ENCODE data around the gene CCNJL.

Gene CCNJL

DNA sequence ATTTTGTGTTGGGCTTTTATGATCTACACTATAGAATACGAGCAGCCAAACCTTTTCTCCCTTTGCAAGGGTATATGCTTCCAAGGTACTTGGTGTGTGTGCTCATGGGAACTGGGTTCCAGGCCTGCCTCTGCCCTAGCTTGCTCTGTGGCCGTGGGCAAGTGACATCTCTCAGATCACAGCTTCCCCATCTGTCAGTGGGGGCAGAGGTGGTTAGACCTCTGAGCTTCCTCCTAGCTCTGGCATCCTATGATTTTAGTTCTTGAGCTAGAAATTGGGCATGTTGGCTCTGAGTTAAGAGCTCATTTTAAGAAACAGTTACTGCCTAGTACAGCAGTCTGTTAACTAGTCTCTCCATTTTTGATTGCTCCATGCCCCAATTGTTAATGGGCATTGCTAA lies 12.5 kb upstream of the CCNJL start:
- POLR2A ChIA-PET (ENCODE audit: low non-redundant PET) = no interaction called here
- DNase-seq (ENCODE audit: low spot score) = no peak
- no peak overlapping the region for H3K27ac ChIP-seq
- TF ChIP-seq, protein P1, sequence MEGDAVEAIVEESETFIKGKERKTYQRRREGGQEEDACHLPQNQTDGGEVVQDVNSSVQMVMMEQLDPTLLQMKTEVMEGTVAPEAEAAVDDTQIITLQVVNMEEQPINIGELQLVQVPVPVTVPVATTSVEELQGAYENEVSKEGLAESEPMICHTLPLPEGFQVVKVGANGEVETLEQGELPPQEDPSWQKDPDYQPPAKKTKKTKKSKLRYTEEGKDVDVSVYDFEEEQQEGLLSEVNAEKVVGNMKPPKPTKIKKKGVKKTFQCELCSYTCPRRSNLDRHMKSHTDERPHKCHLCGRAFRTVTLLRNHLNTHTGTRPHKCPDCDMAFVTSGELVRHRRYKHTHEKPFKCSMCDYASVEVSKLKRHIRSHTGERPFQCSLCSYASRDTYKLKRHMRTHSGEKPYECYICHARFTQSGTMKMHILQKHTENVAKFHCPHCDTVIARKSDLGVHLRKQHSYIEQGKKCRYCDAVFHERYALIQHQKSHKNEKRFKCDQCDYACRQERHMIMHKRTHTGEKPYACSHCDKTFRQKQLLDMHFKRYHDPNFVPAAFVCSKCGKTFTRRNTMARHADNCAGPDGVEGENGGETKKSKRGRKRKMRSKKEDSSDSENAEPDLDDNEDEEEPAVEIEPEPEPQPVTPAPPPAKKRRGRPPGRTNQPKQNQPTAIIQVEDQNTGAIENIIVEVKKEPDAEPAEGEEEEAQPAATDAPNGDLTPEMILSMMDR (conservative IDR thresholded peaks at IDR 0.05; ENCODE audit: low read depth) = no peak
- CTCF ChIA-PET = no interaction called here

DNA sequence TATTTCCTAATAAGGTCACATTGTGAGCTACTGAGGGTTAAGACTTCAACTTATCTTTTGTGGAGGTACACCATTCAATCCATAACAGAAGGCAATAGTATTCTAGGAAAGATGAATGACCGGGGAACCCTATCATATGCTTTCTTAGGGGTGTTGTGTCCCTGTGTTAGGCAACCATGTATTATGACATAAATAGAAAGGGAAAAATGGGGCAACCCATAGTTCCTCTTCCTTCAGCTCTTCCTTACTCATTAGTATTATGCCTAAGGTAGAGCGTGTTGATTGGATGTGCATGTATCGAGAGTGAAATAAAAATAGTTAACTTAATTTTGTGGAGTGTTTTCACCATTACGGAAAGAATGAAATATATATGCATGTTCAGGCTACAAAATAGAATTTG lies 6.0 kb upstream of the CCNJL start:
- no peak overlapping the region for H3K27ac ChIP-seq
- CTCF ChIA-PET = interaction anchor here (1.0 kb wide), 1 partner anchor 27 kb away, joined by 4 read pairs; no protein-coding TSS in a partner anchor
- DNase-seq (ENCODE audit: low spot score) = no peak
- POLR2A ChIA-PET (ENCODE audit: low non-redundant PET) = no interaction called here
- TF ChIP-seq, protein P1 (conservative IDR thresholded peaks at IDR 0.05; ENCODE audit: low read depth) = no peak

DNA sequence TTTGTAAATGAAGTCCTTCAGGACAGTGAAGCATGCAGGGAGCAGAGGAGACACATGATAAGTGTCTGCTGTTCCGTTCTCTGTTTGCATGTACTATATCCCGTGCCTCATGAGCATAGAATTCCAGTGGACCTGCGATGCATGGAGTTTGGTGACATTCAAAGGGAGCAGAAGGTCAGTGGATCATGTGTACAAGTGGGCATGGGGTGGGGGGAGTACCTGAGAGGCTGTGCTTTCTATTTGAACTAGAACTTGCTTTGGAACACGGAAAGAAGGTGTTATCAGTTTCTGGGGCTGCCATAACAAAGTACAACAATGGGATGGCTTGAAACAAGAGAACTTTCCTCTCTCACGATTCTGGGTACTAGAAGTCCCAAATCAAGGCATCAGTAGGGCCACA lies 5.1 kb upstream of the CCNJL start:
- TF ChIP-seq, protein P1 (conservative IDR thresholded peaks at IDR 0.05; ENCODE audit: low read depth) = no peak
- ChIA-PET CTCF (no interaction called here), POLR2A (ENCODE audit: low non-redundant PET) (no interaction called here)
- no peak for DNase-seq (ENCODE audit: low spot score)
- H3K27ac ChIP-seq = no peak overlapping the region

DNA sequence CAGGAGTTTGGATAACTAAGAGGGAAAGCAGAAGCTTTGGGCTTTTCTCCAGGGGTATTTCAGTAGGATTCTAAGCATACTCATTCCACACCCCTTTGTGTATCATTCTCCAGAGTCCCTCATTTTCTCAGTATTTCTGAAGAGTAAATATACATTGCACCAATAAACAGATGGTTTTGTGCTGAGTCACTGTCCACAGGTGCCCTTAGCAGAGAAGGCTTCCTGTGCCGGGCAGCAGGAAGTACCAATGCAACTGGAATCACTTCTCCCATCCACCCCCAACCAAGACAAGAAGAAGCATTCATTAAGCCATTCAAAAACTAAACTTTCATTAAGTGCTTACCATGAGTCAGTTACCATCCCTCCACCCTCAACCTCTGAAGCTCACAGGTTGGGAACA lies 3.6 kb upstream of the CCNJL start:
- CTCF ChIA-PET = interaction anchor here (0.5 kb wide), 1 partner anchor 31 kb away, joined by 3 read pairs; no protein-coding TSS in a partner anchor
- no peak overlapping the region for H3K27ac ChIP-seq
- POLR2A ChIA-PET (ENCODE audit: low non-redundant PET) = interaction anchor here (0.6 kb wide), 1 partner anchor 557 kb away, joined by 4 read pairs; no protein-coding TSS in a partner anchor
- TF ChIP-seq, protein P1 (conservative IDR thresholded peaks at IDR 0.05; ENCODE audit: low read depth) = no peak
- peak; percentile 87 for DNase-seq (ENCODE audit: low spot score)

DNA sequence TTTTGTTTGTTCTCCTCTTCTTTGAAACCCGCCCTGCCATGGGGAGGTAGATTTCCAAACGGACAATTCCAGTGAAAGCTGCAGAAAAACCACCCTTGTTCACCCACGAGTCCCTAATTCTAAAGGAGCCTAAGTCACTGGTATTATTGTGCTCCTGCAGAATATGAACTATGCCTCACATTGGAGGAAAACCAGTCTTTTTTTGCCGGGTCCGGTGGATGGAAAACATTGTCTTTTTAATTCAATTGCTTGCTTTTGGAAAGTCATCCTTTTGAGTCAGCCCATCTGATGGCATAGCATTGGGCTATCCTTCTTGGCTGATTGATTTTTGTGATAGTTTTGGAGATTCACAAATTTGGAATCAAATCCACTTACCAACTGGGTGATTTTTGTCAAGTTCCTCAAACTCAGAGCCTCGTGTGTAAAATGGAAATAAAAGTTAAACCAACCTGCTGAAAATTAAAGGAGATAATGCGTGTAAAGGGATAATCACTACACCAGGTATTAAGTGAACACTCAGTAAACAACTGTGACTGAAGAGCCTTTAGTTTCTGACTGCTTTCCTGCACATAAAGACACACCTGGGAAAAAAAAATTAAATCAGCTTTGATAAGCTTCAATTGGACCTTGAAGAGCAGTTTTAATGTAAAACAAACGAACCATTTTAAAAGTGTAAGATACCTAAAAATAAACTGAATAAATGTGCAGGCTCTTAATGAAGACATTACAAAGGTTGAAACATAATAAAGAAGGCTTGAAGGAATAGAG lies 780 bp upstream of the CCNJL start:
- DNase-seq (ENCODE audit: low spot score) = no peak
- TF ChIP-seq, protein P1 (conservative IDR thresholded peaks at IDR 0.05; ENCODE audit: low read depth) = no peak
- CTCF ChIA-PET = interaction anchor here (0.9 to 1.4 kb wide), 2 partner anchors 22 to 33 kb away, joined by 5 to 6 read pairs; no protein-coding TSS in a partner anchor
- H3K27ac ChIP-seq = no peak overlapping the region
- POLR2A ChIA-PET (ENCODE audit: low non-redundant PET) = no interaction called here

DNA sequence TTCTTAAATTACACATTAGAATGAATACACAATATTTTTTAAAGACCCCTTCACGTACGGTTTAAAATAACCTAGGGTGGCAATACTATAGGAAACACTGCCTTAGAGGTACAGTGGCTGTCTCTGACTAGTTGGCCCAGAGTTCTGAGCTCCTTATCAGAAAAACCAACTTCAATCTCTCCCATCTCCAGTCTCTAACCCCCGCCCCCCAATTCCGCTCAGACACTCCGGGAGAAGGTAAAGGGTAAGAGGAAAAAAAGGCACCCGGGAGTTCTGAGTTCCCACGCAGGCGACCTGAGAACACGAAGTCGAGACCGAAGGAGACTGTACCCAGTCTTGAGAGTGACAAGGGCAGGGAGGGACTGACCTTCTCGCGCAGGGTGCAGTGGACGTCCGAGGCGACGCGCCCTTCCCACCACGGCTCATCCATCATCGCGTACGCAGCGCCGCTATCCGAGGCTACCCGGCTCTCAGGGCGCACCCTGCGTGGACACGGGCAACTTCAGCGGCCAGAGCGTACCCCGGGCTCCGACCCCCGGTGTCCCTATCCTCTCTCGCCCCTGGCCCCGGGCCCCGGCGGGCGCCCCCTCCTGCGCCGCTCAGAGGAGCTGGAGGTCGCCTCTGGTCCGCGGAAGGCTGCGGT lies 752 bp downstream of the CCNJL start:
- CTCF ChIA-PET = interaction anchor here (0.5 to 1.4 kb wide), 7 partner anchors 13 to 1080 kb away, joined by 3 to 5 read pairs (median 3); no protein-coding TSS in a partner anchor
- DNase-seq (ENCODE audit: low spot score) = no peak
- POLR2A ChIA-PET (ENCODE audit: low non-redundant PET) = interaction anchor here (0.9 kb wide), 1 partner anchor 25 kb away, joined by 3 read pairs; no protein-coding TSS in a partner anchor
- H3K27ac ChIP-seq = peak overlapping the region; percentile 27; the same call in 1 of the 2 replicates
- TF ChIP-seq, protein P1 (conservative IDR thresholded peaks at IDR 0.05; ENCODE audit: low read depth) = no peak
